Stromal cell of bone marrow (primary cell): ENCODE data around the gene HOXB6.

Experiments used
- DNase-seq: peaks from one replicate; pipeline ENCODE4 v3.0.0-alpha.2; 2012; ENCODE audit warnings: low read depth

The HOXB6 gene

DNA sequence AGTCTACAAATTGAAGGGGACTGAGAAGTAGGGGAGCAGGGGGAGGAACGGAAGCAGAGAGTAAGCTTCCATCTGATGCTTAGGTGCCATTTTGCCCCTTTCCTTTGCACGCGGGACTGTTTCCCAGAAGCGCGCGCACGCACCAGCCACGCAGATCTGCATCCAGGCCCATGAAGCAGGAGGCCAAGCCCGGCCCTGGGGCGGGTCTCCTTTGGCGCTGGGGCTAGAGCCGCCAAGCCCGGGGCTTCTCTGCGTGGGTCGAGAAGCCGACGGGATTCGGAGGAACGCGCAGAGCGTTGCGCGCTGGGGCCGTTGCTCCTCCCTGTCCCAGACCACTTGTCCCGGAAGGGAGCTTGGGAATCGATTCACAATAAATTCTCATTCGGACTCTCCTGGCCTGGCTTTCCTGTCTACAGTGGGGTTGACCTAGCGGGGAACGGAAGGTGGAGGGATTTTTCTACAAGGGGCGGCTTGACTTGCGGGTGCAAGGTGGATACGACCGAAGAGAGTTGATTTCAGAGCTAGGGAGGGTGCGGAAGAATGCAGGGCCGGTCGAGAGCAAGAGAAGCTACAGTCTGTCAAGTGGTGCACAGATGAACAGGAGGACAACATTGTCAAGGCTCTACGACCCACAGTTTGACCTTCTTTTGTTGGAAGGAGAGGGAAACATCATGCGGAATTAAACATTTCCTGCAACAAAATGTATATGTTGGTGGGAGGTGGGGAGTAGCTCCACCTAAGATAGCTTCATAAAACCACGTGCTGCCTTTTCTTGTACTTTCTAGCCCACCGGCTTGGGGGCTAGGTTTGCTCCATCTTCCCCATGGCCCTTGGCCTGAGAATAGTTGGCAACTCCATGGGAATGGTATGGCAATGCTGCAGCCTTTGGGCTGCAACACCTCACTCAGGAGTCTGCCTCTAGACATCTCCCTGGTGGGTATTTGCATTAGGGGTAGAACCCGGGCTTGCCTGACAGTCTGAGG is 16.9 kb upstream of the HOXB6 start:
- no peak for DNase-seq

DNA sequence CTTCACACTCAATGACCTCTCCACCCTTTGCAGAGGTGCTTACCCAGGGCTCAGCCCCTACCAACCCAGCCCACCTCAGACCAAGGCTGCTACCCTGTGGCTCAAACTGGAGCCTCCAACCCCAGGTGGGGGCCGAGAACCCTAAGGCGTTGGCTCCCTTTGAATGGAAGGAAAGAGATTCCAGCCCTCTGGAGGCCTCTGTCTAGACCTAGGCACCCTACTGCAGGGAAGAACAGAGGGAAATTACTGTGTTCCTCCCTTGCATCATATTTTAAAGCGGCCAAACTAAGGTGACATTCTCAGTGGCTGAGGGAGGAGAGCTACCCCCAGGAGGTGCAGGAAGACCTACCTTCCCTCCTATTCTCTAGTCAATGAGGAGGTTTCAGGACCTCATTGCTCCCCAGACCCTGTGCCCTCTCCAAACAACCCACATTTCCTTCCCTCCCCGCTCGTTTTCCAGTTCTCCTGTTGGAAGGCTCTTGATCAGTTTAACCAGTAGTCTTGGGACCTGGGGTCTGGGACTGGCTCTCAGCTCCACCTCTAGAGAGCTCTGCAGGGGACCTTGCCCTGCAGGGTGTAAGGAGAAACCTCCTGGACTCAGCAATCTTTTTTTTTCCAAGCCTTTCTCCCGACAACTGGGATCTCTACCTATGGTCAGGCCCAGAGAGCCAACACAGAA is 15.8 kb upstream of the HOXB6 start:
- DNase-seq: no peak

DNA sequence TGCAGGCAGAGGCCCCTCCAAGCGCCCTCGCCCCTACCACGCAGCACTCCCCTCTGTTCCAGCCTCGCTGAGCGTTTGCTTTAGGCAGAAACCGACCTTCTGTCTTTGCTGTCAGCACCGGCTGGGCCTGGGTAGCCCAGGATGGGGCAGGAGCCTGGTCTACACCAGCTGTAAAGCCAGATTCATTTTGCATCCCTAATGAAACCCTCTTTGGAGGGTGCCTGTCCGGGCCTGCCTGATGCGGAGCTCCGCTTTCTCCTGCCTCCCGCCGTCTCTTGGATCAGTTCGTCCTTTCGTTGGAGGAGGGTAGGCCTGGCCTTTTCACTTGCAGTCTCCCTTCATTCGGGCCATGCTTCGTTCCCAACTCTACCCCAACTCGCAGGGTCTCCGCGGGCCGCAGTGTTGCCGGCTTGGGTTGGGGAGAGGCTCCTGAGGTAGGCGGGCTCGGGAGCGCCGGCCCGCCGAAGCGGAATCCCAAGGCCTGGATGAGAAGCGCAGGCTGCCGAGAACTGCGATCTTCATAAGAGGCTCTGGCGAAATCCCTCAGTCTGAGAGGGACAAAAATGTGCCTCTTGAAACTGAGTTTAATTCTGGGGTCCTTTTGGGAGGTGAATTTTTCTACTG is 15.2 kb upstream of the HOXB6 start:
- DNase-seq: no peak

DNA sequence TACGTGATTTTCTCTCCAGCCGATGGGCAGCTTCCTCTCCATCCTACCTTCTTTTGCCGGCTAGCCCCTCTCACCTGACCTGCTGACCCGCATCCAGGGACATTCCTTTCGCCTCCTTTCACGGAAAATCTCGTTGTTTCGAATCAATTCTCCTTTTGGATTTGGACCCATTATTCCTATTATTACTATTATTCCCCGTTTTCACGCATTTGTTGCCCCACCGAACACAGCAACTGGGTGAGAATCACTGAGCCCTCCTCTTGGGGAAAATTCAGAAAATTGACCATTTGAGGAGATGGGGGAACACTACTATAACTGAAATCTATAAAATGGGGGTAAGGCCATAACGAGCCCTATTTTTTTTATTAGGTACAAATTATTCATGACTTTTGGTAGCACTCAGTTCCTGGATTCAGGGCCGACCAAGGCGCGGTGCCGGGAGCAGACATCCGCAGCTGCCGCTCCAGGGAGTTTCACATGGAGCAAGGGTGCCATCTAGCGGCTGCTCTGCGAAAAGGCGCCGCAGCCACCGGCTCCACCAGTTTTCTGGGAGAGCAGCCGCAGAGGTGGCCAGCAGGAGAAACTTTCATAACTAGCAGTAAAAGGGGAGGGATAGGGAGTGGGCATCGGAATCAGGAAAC is 13.6 kb upstream of the HOXB6 start:
- peak; percentile 63 for DNase-seq

DNA sequence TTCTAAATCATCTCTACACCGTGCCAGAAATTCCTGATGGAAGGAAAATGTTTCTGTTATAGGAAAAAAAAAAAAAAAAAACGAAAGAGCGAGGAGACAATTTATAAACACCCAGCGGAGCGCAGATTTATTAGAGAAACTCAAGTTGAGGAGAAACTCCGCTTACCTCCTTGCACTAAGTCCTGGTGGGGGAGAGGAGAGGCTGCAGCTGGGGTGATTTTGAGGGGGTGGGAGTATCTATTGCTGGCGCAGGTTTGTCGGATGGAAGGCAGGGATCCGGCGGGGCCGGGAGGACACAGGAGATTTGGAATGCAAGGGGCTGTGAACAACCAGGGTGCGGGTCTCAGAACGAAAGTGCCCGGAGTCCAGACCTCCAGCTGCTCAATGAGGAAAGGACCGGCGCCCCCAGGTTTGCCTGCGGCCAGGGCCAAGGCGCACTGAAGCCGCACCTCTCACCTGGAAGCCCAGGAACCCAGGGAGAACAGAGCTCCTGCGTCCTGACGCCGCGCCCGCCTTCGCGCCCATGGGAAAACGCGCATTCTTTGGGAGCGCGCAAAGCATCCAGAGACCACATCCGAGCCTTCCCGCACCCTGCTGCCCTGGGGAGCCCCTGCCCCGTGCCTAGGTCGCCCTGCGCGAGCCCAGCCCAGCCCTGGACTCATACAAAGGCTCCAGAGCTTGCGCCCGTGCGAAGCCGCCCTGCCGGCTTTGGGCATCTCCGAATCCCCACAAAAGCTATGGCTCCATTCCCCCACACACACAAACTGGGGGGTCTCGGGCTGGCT is 12.9 kb upstream of the HOXB6 start:
- no peak for DNase-seq

DNA sequence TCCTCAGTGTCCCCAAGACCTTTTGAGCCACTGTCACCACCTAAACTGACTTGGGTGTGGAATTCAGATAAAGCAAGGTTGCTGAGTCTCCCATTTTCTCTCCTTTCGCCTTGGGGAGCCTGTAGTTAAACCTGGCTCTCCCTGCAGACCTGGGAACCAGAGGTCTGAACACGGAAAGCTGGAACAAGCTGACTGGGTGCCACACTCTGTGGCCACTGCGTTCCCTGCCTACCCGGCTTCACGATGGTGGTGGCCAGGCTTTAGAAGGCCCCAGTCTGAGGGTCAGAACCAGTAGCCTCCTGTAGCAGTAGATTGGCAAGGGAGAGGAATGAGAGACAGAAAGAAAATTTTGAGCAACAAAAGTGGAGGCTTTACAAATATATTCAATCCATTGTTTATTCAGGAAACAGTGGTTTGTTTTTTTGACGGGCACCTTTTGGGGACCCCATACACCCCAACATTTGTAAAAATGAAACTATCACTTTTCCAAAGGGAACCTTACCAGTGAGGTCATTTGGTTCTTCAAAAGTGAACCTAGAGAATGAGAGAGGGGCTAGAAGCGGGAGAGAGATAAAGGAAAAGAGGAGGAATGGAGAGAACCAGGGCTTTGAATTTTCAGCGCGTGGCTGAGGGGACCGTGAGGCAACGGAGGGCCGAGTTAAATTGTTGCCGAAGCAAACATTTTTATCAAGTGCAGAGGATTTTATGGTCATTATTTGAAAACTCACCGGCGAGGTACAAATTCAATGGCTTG is 12.1 kb upstream of the HOXB6 start:
- DNase-seq: no peak

DNA sequence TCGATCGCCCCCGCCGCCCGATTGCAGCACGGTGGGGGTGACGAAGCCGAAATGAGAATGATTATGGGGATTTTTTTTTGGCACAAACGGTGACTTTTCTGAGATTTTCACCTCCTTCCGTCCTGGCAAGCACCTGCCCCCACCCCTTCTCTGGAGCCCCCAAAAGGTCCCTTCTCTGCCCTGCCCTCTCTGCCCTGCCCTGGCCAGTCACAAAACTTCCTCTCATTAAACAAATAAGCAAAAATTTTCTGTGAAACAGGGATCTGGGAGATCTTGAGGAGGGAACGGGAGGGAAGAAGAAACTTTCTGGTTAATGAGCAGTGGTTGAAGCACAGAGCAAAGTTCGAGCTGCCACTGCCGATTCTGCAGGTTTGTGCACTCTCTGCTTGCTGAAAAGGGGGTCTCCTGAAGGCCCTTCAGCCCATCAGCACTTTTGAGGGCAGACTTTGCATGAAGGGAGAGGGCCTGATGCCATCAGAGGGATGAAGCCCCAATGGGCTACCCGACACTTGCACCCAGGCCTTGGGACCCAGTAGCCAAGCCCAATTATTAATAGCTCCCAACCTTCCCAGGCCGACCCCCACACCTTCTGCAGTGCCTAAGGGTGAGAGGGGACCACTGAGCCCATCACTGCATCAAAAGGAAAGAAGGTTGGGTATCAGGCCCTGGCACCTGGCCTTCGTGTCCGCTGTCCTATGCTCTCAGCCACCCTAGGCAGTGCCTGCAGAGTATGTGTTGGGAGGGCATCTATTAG is 11.4 kb upstream of the HOXB6 start:
- DNase-seq: no peak

DNA sequence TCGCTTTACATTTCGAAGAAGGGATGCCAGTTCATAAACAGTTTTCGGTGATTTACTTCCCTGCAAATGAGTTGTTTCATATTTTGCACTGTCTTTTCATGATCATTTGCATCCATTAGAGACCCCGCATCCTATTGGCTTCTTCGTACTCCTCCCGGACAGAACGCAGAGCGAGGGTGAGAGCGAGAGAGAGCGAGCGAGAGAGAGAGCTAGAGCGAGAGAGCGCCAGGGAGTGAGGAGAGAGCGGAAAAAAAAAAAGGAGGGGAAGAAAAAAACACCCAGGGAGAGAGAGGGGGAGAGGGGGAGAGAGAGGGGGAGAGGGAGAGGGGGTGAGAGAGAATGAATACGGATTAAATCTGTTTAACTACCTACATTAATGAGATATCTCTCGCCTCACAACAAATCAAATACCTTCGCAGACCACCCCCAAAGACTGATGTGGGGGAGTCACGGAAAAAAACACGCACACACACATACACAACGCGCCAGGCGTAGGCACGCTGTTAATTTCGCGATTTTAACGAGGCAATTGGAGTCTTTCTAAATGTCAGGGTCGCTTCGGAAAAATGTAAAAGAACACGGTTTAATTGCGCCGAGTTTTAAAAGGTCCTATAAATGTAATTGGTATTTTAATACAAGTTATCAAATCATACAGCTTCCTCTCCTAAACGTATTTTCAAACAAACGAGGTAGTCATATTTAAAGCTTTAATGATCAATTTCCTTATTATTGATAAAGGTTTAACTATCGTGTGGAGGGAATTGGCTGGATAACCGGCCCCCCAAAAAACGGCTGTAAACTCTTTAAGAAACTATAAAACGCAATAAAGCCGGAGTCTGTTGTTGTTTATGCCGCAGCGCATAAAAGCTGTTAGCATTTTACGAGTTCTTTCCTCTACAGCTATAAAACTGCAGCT is 10.5 kb upstream of the HOXB6 start, which contains the start of gene HOXB8:
HOXB8 (minus strand) TSS at position 246 of the 916 bp plus-strand sequence. CDS start 588 bp downstream, outside the sequence.
- DNase-seq: no peak

DNA sequence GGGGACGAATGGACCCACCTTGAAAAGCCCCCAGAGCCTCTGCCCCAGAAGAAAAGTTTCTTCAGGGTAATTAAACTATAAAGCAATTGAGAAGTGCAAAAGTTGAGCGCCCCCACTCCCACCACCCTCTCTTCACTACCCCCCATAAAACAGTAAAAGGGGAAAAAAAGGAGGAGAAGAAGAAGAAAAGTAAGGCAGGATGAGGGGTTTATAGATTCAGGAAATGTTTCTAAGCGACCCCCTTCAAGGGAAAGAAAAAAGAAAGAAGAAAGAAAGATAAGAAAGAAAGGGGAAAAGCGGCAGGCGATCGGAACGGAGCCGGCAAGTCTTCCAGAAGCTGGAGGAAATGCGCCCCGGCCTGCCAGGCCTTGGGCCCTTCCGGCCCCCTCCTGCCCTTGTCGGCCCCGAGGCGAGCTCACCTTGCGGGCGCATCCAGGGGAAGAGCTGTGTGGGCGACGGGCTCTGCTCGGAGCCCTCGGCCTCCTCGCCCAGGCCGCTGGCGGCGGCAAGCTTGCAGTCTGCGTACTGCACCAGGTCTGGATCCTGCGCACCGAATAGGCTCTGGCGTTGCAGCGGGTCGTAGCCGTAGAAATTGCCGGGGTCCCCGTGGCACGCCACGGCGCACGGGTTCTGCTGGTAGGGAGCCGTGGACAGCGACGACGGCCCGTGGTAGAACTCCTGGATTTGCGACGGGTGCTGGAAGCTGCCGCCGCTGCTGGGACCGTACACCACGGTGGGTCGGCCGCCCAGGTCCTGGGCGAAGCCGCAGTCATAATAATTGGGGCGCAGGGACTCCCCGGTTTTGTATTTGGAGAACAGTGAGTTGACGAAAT is 9.3 kb upstream of the HOXB6 start:
- DNase-seq: no peak

DNA sequence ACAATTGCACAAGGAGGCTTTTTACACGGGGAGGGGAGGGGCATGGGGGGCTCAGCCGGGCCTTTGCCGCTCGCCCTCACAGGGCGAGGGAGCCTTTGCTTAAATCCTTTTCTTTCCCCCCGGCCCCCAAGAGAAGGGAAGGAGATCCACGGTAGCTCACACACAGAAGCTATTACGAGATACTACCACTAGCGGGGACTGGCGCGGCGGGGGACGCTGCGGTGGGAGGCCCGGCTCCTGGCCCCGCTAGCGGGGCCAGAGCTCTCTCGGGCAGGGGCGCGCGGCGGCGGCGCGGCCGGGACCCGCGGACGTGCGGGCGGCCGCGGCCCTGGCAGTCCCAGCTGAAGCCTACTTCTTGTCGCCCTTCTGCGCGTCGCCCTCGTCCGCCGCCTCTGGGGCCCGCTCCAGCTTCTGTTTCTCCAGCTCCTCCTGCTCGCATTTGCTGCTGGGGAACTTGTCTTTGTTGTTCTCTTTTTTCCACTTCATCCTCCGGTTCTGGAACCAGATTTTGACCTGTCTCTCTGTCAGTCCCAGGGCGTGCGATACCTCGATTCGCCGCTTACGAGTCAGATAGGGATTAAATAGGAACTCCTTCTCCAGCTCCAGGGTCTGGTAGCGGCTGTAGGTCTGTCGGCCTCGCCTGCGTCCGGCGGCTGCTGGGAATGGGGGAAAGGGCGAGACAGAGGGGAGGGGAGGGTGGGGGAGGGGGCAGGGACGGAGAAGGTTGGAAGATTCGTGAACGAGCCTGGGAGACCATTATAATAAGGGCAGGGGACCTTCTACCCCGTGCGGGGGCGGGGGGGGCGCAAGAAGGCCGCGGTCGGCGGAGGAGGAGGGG is 8.3 kb upstream of the HOXB6 start:
- no peak for DNase-seq

DNA sequence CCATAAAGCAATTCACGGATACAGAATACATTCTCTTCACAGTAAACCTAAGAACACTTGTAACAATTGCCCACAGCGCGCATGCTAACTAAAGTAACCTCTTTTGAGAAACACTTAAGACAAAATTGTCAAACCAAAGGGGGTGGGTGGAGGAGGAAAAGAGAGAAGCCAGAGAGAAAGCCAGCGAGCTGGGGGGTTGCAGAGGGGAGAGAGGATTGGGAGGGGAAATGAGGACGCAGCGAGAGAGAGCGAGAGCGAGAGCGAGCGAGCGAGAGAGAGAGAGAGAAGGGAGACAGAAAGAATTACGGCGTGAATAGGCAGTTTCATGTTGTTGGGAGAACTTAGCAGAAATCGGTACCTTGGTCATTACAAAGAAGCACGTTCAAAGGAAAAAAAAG is 7.7 kb upstream of the HOXB6 start:
- no peak for DNase-seq

DNA sequence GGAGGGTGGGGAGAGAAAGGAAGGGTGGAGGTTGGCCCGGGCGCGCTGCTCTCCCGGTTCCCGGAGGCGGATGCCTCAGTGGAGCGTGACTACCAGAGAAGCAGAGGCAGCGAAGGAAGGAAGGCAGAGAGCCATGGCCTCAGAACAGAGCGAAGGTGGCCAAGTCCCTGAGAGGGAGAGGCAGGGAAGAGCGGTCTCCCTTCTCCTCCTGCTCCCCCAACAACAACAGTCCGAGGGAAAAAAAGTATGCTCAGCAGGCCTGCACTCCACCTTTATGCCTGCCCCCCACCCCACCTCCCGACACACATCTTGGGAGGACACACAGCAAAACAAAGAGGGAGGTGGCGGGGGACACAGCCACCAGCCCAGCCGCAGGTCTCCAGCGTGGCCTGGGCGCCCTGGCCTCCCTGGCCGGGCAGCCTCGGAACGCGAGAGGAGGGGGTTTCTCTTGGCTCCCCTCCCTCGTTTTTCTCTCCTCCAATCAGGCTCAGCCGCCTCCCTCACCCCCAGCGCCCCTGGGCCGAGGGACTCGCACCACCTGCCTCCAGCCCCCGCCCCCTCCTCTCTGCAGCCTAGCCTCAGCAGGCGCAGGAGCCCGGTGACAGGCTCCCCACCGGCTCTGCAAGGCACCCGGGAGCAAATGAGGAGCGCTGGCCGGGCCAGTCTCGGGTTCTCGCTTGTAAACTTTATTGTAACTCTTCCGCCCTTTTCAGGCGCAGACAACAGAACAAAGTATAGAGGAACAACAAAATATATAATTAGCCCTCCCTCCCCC is 7.1 kb upstream of the HOXB6 start:
- DNase-seq: no peak

DNA sequence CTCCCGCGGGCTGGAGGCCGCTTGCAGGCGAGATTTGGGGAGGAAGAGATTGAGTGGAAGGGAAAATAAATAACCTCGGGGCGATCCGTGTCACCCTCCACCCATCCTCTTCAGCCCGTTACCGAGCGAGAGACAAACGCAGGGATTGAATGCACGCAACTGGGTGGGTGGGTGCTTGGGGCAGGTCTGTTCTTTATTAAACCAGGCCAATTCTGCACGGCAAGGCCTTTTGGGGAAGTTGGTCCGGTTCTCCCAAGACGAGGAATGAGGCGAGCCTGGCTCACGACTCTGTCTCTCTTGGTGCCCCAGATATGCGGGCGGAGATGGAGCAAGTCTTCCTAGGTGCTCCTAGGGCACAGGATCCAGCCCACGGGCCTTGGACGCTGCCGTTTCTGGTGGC is 6.4 kb upstream of the HOXB6 start:
- DNase-seq: no peak

DNA sequence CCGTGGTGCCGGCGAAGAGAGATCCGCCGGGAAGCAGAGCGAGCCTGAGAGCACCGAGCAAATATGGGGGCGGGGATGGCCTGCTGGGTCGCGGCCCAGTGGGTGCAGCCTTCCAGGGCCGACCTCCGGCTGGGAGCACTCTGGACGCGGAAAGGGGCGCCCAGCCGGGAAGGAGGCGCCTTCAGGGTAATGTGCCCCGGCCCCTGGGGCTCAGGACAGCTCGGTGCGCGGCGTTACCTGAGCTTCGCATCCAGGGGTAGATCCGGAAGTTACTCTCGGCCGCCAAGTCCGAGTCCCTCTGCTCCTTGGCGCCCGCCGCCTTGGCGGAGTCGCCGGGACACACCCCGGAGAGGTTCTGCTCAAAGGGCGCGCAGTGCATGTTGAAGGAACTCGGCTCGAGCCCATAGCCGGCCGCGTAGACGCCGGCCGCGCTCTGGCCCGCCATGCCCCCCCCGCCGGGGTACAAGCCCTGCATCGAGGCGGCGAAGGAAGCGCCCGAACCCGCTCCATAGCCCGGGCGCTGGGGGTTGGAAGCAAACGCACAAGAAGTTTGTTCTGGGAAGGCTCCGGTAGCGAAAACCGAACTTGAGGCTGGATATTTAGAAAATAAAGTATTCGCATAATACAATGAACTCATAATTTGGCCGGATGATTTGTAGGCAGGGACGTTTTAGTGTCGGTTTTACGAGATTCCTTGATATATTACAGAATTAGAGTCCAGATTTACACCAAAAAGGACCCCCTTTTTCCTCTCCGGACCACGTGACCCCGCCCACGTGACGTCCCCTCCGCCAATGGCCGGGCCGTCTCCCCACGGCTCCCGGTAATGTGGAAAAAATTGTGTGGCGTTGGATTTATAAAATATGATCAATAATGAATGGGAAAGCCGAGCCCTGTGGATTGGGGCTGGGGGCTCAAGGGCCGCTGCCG is 5.8 kb upstream of the HOXB6 start, which contains the start of gene HOXB7:
HOXB7 (minus strand) TSS at position 736 of the 930 bp plus-strand sequence; CDS start at position 637, 99 bp downstream.
- DNase-seq: no peak

DNA sequence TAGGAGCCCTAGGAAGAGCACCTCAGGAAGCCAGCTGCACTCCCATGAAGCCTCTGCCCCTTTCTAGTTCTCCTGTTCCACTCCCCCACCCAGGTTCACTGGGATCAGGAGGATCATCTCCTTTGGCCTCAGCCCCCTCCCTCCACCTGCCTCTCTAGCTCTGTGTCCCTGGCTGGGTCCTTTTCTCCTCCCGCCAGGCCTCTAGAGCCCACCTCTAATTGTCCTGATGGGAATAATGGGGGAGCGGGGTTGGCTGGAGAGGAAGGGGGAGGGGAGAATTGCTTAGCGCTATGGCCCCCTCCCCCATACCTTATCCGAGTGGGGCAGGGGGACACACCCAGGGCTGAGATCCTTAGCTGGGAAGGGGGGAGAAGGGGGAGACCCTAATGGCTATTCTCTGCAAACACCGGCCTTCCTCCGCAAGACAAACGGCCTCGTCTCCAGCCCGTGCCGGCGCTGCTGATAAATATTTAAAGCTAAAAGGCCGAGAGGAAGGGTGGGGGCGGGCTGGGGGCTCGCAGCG is 5.0 kb upstream of the HOXB6 start:
- no peak for DNase-seq
